ENCODE results near the gene OLA1. TPM values are rescaled to one million over a fixed set of nuclear protein-coding genes. Genes with fewer than 3 reads are reported as not detected.
A peak's percentile ranks its signal among the peaks of the same experiment; 100 is the strongest.

Gene OLA1
- total and polyA plus RNA-seq, 9 of the 15 experiments (the other 6 are each of a cell fraction or from before 2014, with no cell fraction given), result 208 to 353 (median 225) TPM

DNA sequence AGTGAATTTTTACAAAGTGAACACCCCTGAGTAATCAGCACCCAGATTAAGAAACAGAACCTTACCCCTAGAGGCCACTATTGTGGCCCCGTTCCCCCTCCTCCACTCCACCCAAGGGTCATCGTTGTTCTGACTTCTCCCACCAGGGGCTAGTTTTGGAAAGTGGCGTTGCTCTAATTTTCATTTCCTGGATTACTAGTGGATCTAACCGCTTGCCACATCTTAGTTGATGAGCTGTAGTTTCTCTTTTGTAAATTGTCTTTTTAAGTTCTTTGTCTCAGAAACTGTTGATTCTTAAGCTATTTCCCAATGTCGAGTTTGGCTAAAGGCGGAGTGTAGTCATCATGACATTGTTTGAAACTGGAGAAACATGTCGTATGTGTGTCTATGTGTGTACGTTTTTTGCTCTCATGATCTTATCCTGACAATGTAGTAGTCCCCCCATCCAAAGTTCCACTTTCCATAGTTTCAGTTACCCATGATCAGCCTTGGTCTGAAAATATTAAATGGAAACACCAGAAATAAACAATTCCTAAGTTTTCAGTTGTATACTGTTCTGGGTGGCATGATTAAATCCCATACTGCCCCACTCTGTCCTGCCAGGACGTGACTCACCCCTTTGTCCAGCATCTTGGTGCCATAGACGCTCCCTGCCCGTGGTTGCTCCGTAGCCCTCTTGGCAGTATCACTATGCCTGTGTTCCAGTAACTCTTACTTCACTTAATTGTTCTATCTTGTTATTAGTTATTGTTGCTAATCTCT, 212.2 kb downstream of the OLA1 start (continued):
- TF ChIP-seq IFI16 (CRISPR knock-in tag; IDR thresholded peaks at IDR 0.05) (no peak), TRIM24 (IDR thresholded peaks at IDR 0.05) (peak; percentile 18 to 38; a peak in 1 of 4 replicates), RFX7 (CRISPR knock-in tag; IDR thresholded peaks at IDR 0.05) (no peak), NFATC3 (IDR thresholded peaks at IDR 0.05) (no peak), NR2F6 (CRISPR knock-in tag; IDR thresholded peaks at IDR 0.05) (no peak), ELF1 (tag; IDR thresholded peaks at IDR 0.05) (peak; percentile 54; the same call in 1 of the 2 replicates), NR2C2 (CRISPR knock-in tag; IDR thresholded peaks at IDR 0.05) (no peak), NR2C2 (tag; IDR thresholded peaks at IDR 0.05) (peak; percentile 25; the same call in 1 of the 2 replicates), SMARCA4 (IDR thresholded peaks at IDR 0.05) (no peak), RBM15 (IDR thresholded peaks at IDR 0.05; ENCODE audit: insufficient read depth, low read length) (no peak), RHOXF2B (CRISPR knock-in tag; conservative IDR thresholded peaks at IDR 0.05) (no peak), SNIP1 (IDR thresholded peaks at IDR 0.05; ENCODE audit: low read depth) (no peak), HMG20B (CRISPR knock-in tag; IDR thresholded peaks at IDR 0.05) (no peak), RFX1 (IDR thresholded peaks at IDR 0.05) (no peak), KAT7 (CRISPR knock-in tag; IDR thresholded peaks at IDR 0.05; ENCODE audit: borderline replicate concordance) (no peak), RBBP5 (IDR thresholded peaks at IDR 0.05; ENCODE audit: borderline replicate concordance, insufficient read depth, low read length, poor library complexity, severe bottlenecking) (no peak), CBX1 (IDR thresholded peaks at IDR 0.05; ENCODE audit: low read depth) (no peak), PHF20 (IDR thresholded peaks at IDR 0.05; ENCODE audit: partially characterized antibody) (no peak), ZNF511 (CRISPR knock-in tag; IDR thresholded peaks at IDR 0.05) (no peak), ZNF175 (CRISPR knock-in tag; IDR thresholded peaks at IDR 0.05; ENCODE audit: low read depth) (no peak), TRIM28 (IDR thresholded peaks at IDR 0.05) (no peak; the same call in 1 of the 2 replicates), ZNF184 (CRISPR knock-in tag; IDR thresholded peaks at IDR 0.05) (no peak)
- TF ChIP-seq, protein P1, sequence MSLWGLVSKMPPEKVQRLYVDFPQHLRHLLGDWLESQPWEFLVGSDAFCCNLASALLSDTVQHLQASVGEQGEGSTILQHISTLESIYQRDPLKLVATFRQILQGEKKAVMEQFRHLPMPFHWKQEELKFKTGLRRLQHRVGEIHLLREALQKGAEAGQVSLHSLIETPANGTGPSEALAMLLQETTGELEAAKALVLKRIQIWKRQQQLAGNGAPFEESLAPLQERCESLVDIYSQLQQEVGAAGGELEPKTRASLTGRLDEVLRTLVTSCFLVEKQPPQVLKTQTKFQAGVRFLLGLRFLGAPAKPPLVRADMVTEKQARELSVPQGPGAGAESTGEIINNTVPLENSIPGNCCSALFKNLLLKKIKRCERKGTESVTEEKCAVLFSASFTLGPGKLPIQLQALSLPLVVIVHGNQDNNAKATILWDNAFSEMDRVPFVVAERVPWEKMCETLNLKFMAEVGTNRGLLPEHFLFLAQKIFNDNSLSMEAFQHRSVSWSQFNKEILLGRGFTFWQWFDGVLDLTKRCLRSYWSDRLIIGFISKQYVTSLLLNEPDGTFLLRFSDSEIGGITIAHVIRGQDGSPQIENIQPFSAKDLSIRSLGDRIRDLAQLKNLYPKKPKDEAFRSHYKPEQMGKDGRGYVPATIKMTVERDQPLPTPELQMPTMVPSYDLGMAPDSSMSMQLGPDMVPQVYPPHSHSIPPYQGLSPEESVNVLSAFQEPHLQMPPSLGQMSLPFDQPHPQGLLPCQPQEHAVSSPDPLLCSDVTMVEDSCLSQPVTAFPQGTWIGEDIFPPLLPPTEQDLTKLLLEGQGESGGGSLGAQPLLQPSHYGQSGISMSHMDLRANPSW (CRISPR knock-in tag; IDR thresholded peaks at IDR 0.05), result no peak
- TF ChIP-seq, protein P2, sequence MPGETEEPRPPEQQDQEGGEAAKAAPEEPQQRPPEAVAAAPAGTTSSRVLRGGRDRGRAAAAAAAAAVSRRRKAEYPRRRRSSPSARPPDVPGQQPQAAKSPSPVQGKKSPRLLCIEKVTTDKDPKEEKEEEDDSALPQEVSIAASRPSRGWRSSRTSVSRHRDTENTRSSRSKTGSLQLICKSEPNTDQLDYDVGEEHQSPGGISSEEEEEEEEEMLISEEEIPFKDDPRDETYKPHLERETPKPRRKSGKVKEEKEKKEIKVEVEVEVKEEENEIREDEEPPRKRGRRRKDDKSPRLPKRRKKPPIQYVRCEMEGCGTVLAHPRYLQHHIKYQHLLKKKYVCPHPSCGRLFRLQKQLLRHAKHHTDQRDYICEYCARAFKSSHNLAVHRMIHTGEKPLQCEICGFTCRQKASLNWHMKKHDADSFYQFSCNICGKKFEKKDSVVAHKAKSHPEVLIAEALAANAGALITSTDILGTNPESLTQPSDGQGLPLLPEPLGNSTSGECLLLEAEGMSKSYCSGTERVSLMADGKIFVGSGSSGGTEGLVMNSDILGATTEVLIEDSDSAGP (CRISPR knock-in tag; IDR thresholded peaks at IDR 0.05), result no peak
- TF ChIP-seq, protein P3, sequence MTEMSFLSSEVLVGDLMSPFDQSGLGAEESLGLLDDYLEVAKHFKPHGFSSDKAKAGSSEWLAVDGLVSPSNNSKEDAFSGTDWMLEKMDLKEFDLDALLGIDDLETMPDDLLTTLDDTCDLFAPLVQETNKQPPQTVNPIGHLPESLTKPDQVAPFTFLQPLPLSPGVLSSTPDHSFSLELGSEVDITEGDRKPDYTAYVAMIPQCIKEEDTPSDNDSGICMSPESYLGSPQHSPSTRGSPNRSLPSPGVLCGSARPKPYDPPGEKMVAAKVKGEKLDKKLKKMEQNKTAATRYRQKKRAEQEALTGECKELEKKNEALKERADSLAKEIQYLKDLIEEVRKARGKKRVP (CRISPR knock-in tag; IDR thresholded peaks at IDR 0.05), result no peak

All from K562 (cell line).